Right forelimb (tissue), 1 donor: ENCODE results near the gene INO80E.
"Not testable (repeated sequence)": the region's sequence is repeated elsewhere in the genome, so short reads cannot be mapped to it uniquely, and the experiment has no call there.

Experiments
- DNase-seq: peaks from one replicate; pipeline ENCODE4 v3.0.0-alpha.2; 2018

INO80E gene

GRCh38 chr16:30010844-30011713, 15.0 kb downstream of the INO80E start, which contains the start of gene DOC2A:
DOC2A (minus strand) TSS chr16:30011027; CDS start chr16:30010222, 805 bp downstream.
- no peak for DNase-seq

GRCh38 chr16:30011714-30012504, 15.9 kb downstream of the INO80E start:
- DNase-seq = no peak

- not testable (repeated sequence) for DNase-seq
These were observed 16.6 kb downstream of the INO80E start for GRCh38 chr16:30012598-30012997.

GRCh38 chr16:30015450-30015849, 19.4 kb downstream of the INO80E start:
- DNase-seq = not testable (repeated sequence)

GRCh38 chr16:30016555-30017276, 20.7 kb downstream of the INO80E start:
- no peak for DNase-seq

- no peak for DNase-seq
These were observed 21.2 kb downstream of the INO80E start for GRCh38 chr16:30017277-30017656.

- not testable (repeated sequence) for DNase-seq
These were observed 21.9 kb downstream of the INO80E start for GRCh38 chr16:30017937-30018336.

GRCh38 chr16:30018731-30019158, 22.7 kb downstream of the INO80E start:
- DNase-seq = no peak

GRCh38 chr16:30022887-30023286, 26.8 kb downstream of the INO80E start, which contains the start of gene C16orf92:
C16orf92 (plus strand) TSS chr16:30023198; CDS start chr16:30023341, 143 bp downstream.
- DNase-seq = no peak

GRCh38 chr16:30023586-30023985, 27.5 kb downstream of the INO80E start:
- no peak for DNase-seq

GRCh38 chr16:30024451-30024850, 28.4 kb downstream of the INO80E start:
- no peak for DNase-seq

GRCh38 chr16:30025156-30025555, 29.1 kb downstream of the INO80E start:
- DNase-seq = no peak

- no peak for DNase-seq
These were observed 29.5 kb downstream of the INO80E start for GRCh38 chr16:30025574-30025973.

GRCh38 chr16:30026449-30026848, 30.4 kb downstream of the INO80E start:
- DNase-seq = no peak

GRCh38 chr16:30027588-30028437, 31.8 kb downstream of the INO80E start:
- no peak for DNase-seq

GRCh38 chr16:30028438-30029076, 32.5 kb downstream of the INO80E start:
- peak; percentile 66 for DNase-seq

- DNase-seq = no peak
These were observed 34.1 kb downstream of the INO80E start for GRCh38 chr16:30030011-30030685.

GRCh38 chr16:30030841-30031413, 34.9 kb downstream of the INO80E start, which contains the start of gene TLCD3B:
TLCD3B (minus strand) TSS chr16:30031271; CDS start chr16:30030527, 744 bp downstream.
- DNase-seq = no peak

- no peak for DNase-seq
These were observed 35.5 kb downstream of the INO80E start for GRCh38 chr16:30031477-30031918.
